Activated naive CD4-positive, alpha-beta T cell treated with anti-CD3 and anti-CD28 coated beads, Interleukin-2, amount 50 U/mL, for 24 hours (primary cell): ENCODE measurements around the gene SYT7.
"Not testable (repeated sequence)": the region's sequence is repeated elsewhere in the genome, so short reads cannot be mapped to it uniquely, and the experiment has no call there.

Source experiments
- H3K27ac Mint-ChIP-seq: one replicate; pipeline ENCODE4 v1.8.0; 2021; ENCODE audit warnings: mild to moderate bottlenecking, mixed read lengths
- H3K27me3 Mint-ChIP-seq: one replicate; pipeline ENCODE4 v1.8.0; 2021; ENCODE audit warnings: mixed read lengths
- H3K36me3 Mint-ChIP-seq: one replicate; pipeline ENCODE4 v1.8.0; 2021; ENCODE audit warnings: mixed read lengths
- H3K4me1 Mint-ChIP-seq: one replicate; pipeline ENCODE4 v1.8.0; 2021; ENCODE audit warnings: mixed read lengths
- H3K4me3 Mint-ChIP-seq: one replicate; pipeline ENCODE4 v1.8.0; 2021; ENCODE audit warnings: mild to moderate bottlenecking, mixed read lengths
- H3K9me3 Mint-ChIP-seq: one replicate; pipeline ENCODE4 v1.8.0; 2021; ENCODE audit warnings: mixed read lengths

Gene SYT7

GRCh38 chr11:61581030-61581928 is at the start of gene SYT7:
Gene SYT7, minus strand, starts transcription at chr11:61581076. Its CDS starts 256 bp downstream, at chr11:61580820.
- peaks cover 25% of the 10 kb centered on the region for H3K27me3 Mint-ChIP-seq
- H3K4me3 Mint-ChIP-seq: peak within 1 kb of the TSS; percentile 74
- H3K36me3 Mint-ChIP-seq: no peaks in the 10 kb centered on the region
- peaks cover 18% of the 10 kb centered on the region for H3K4me1 Mint-ChIP-seq
- no peaks in the 10 kb centered on the region for H3K9me3 Mint-ChIP-seq
- H3K27ac Mint-ChIP-seq: peak within 1 kb of the TSS; percentile 69

GRCh38 chr11:61630089-61630488 is 49.2 kb upstream of the SYT7 start:
- no peaks in the 10 kb centered on the region for H3K27me3 Mint-ChIP-seq
- H3K4me1 Mint-ChIP-seq: no peaks in the 10 kb centered on the region
- H3K27ac Mint-ChIP-seq: peak overlapping the region; percentile 36
- no peaks in the 10 kb centered on the region for H3K36me3 Mint-ChIP-seq
- H3K9me3 Mint-ChIP-seq: no peaks in the 10 kb centered on the region
- H3K4me3 Mint-ChIP-seq: no peak overlapping the region

GRCh38 chr11:61629082-61629833 is 48.4 kb upstream of the SYT7 start:
- no peaks in the 10 kb centered on the region for H3K9me3 Mint-ChIP-seq
- H3K27ac Mint-ChIP-seq: no peak overlapping the region
- H3K4me3 Mint-ChIP-seq: no peak overlapping the region
- H3K4me1 Mint-ChIP-seq: no peaks in the 10 kb centered on the region
- H3K36me3 Mint-ChIP-seq: no peaks in the 10 kb centered on the region
- H3K27me3 Mint-ChIP-seq: no peaks in the 10 kb centered on the region

DNA sequence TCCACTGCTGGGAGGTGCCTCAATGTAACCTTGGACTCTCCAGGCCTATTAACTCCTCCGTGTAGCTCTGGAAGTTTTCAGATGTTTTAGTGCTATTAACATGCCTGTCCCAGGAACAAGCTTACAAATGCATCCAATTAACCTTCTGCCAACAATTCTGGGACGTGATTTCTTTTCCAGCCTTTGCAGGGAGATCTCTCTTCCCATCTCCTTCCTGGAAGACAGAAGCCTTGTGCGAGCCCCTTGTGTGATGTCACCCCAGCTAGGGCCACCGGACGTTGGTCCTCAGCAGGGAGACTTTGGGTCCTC is 47.7 kb upstream of the SYT7 start:
- Mint-ChIP-seq H3K4me3 (no peak overlapping the region), H3K27ac (no peak overlapping the region), H3K4me1 (no peaks in the 10 kb centered on the region), H3K27me3 (no peaks in the 10 kb centered on the region), H3K36me3 (no peaks in the 10 kb centered on the region), H3K9me3 (no peaks in the 10 kb centered on the region)

- H3K27ac Mint-ChIP-seq: no peak overlapping the region
- no peak overlapping the region for H3K4me3 Mint-ChIP-seq
- no peaks in the 10 kb centered on the region for H3K36me3 Mint-ChIP-seq
- H3K4me1 Mint-ChIP-seq: no peaks in the 10 kb centered on the region
- H3K9me3 Mint-ChIP-seq: no peaks in the 10 kb centered on the region
- no peaks in the 10 kb centered on the region for H3K27me3 Mint-ChIP-seq
Observed at GRCh38 chr11:61627850-61628661, 47.2 kb upstream of the SYT7 start.

DNA sequence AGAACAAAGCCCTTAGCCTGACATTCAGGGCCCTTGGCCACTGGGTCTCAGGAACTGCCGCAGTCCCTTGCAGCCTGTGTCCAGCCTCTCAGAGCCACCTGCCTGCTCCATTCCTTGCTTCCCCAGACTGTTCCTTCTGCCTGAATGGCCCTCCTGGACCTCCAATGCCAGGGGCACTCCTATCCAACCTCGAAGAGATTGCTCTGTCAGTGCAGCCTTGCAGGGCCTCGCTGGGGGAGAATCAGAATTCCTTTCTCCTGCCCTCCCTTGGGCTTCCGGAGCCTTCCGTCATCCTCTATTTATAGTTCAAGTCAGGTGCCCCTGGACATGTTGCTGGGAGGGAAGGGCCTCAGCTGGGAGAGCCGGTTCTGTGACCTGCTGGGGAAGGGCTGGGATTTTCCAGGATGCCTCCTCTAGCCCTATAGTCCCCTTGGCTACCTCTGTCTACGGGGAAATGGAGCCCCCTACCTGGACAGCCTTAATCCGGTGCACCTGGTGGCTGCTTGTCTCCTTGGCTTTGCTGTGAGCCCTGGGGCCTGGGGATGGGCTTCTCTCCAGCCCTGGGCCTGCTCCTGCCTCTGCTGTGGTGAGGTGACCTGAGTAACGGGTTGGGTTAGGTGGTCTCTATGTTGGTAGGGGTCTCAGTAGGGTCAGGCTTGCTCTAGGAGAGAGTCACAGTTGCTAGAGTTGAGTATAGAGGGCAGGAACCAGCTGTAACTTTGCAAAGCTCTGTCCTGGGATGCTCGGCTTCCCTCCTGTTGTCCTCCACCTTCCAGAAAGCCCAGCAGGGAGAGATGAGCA is 45.9 kb upstream of the SYT7 start:
- Mint-ChIP-seq H3K9me3 (no peaks in the 10 kb centered on the region), H3K4me3 (no peak overlapping the region), H3K27ac (no peak overlapping the region), H3K4me1 (no peaks in the 10 kb centered on the region), H3K36me3 (no peaks in the 10 kb centered on the region), H3K27me3 (no peaks in the 10 kb centered on the region)

DNA sequence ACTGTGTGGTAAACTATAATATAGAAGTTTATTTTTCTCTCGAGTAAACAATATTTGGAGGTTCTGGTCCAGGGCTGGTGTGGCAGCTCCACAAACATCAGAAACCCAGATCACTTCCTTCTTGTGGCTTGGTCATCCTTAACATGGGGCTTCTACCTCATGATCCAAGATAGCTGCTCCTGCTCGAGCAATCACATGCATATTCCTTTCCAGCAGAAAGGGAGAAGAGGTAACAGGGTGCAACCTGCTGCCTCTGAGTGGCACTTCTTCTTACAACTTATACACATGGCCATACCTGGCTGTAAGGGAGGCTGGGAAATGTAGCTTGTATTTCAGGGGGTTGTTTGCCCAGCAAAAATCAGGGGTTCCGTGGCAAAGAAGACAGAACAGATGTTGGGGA is 44.6 kb upstream of the SYT7 start:
- no peak overlapping the region for H3K4me3 Mint-ChIP-seq
- H3K4me1 Mint-ChIP-seq: no peaks in the 10 kb centered on the region
- H3K9me3 Mint-ChIP-seq: no peaks in the 10 kb centered on the region
- H3K27me3 Mint-ChIP-seq: peaks cover 4% of the 10 kb centered on the region
- no peak overlapping the region for H3K27ac Mint-ChIP-seq
- no peaks in the 10 kb centered on the region for H3K36me3 Mint-ChIP-seq

- H3K4me3 Mint-ChIP-seq: no peak overlapping the region
- H3K36me3 Mint-ChIP-seq: no peaks in the 10 kb centered on the region
- H3K27ac Mint-ChIP-seq: no peak overlapping the region
- H3K27me3 Mint-ChIP-seq: peaks cover 7% of the 10 kb centered on the region
- H3K4me1 Mint-ChIP-seq: no peaks in the 10 kb centered on the region
- H3K9me3 Mint-ChIP-seq: no peaks in the 10 kb centered on the region
Observed at GRCh38 chr11:61621917-61622585, 41.2 kb upstream of the SYT7 start.

- no peaks in the 10 kb centered on the region for H3K36me3 Mint-ChIP-seq
- no peaks in the 10 kb centered on the region for H3K4me1 Mint-ChIP-seq
- no peak overlapping the region for H3K27ac Mint-ChIP-seq
- H3K4me3 Mint-ChIP-seq: no peak overlapping the region
- H3K27me3 Mint-ChIP-seq: peaks cover 9% of the 10 kb centered on the region
- H3K9me3 Mint-ChIP-seq: no peaks in the 10 kb centered on the region
Observed at GRCh38 chr11:61619471-61620226, 38.8 kb upstream of the SYT7 start.

- peaks cover 9% of the 10 kb centered on the region for H3K27me3 Mint-ChIP-seq
- H3K36me3 Mint-ChIP-seq: no peaks in the 10 kb centered on the region
- H3K4me3 Mint-ChIP-seq: no peak overlapping the region
- H3K9me3 Mint-ChIP-seq: no peaks in the 10 kb centered on the region
- no peaks in the 10 kb centered on the region for H3K4me1 Mint-ChIP-seq
- no peak overlapping the region for H3K27ac Mint-ChIP-seq
Observed at GRCh38 chr11:61618978-61619377, 38.1 kb upstream of the SYT7 start.

DNA sequence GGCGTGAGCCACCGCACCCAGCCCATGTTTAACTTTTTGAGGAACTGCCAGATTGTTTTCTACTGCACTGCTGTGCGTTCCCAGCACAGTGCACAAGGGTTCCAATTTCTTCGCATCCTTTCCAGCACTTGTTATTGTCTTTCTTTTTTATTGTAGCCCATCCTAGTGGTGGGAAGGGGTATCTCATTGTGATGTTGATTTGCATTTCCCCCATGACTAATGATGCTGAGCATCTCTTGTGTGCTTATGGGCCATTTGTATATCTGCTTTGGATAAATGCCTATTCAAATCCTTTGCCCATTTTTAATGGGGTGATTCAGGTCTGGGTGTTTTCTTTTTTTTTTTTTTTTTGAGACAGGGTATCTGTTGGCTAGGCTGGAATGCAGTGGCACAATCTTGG is 36.6 kb upstream of the SYT7 start:
- Mint-ChIP-seq H3K4me1 (no peaks in the 10 kb centered on the region), H3K36me3 (no peaks in the 10 kb centered on the region), H3K9me3 (no peaks in the 10 kb centered on the region), H3K27me3 (peaks cover 9% of the 10 kb centered on the region), H3K27ac (no peak overlapping the region), H3K4me3 (no peak overlapping the region)

DNA sequence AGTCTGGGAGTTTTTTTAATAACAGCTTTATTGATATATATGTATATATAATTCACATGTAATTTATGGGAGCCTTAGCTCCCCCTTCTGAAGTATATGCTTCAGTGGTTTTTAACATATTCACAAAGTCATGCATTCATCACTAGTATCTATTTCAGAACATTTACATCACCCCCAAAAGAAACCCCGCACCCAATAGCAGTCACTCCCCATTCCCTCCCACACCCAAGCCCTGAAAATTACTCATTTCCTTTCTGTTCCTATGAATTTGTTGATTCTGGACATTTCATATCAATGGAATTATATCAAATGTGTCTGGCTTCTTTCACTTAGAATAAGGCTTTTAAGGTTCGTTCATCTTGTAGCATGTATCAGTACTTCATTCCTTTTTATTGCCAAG is 35.6 kb upstream of the SYT7 start:
- H3K4me1 Mint-ChIP-seq: no peaks in the 10 kb centered on the region
- H3K27ac Mint-ChIP-seq: no peak overlapping the region
- no peaks in the 10 kb centered on the region for H3K36me3 Mint-ChIP-seq
- H3K9me3 Mint-ChIP-seq: no peaks in the 10 kb centered on the region
- no peak overlapping the region for H3K4me3 Mint-ChIP-seq
- peaks cover 9% of the 10 kb centered on the region for H3K27me3 Mint-ChIP-seq

- not testable (repeated sequence) for H3K36me3 Mint-ChIP-seq, H3K27me3 Mint-ChIP-seq, H3K4me3 Mint-ChIP-seq, H3K27ac Mint-ChIP-seq, H3K4me1 Mint-ChIP-seq, H3K9me3 Mint-ChIP-seq
Observed at GRCh38 chr11:61614782-61615181, 33.9 kb upstream of the SYT7 start.

- Mint-ChIP-seq H3K27ac (no peak overlapping the region), H3K36me3 (no peaks in the 10 kb centered on the region), H3K4me1 (no peaks in the 10 kb centered on the region), H3K4me3 (no peak overlapping the region), H3K9me3 (no peaks in the 10 kb centered on the region), H3K27me3 (peaks cover 6% of the 10 kb centered on the region)
Observed at GRCh38 chr11:61613870-61614269, 33.0 kb upstream of the SYT7 start.
